ENCODE results near the gene PLXND1. TPM values are rescaled to one million over a fixed set of nuclear protein-coding genes. Genes with fewer than 3 reads are reported as not detected.
A peak's percentile ranks its signal among the peaks of the same experiment; 100 is the strongest.

PLXND1 gene
- total and polyA plus RNA-seq, 8 donors = 15.5 to 66.2 (median 28.5) TPM

DNA sequence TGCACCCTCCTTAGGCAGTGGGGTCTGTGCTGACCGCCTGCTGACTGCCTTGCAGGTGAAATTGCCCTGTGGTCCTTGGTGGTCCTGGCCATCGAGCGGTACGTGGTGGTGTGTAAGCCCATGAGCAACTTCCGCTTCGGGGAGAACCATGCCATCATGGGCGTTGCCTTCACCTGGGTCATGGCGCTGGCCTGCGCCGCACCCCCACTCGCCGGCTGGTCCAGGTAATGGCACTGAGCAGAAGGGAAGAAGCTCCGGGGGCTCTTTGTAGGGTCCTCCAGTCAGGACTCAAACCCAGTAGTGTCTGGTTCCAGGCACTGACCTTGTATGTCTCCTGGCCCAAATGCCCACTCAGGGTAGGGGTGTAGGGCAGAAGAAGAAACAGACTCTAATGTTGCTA, 75.7 kb downstream of the PLXND1 start:
- no peak overlapping the region for H3K27ac ChIP-seq
- no peak for FAIRE-seq
- no peaks in the 10 kb centered on the region for H3K9me3 ChIP-seq
- ATAC-seq = no peak
- H3K4me3 ChIP-seq = no peak overlapping the region
- TF ChIP-seq, protein P1, sequence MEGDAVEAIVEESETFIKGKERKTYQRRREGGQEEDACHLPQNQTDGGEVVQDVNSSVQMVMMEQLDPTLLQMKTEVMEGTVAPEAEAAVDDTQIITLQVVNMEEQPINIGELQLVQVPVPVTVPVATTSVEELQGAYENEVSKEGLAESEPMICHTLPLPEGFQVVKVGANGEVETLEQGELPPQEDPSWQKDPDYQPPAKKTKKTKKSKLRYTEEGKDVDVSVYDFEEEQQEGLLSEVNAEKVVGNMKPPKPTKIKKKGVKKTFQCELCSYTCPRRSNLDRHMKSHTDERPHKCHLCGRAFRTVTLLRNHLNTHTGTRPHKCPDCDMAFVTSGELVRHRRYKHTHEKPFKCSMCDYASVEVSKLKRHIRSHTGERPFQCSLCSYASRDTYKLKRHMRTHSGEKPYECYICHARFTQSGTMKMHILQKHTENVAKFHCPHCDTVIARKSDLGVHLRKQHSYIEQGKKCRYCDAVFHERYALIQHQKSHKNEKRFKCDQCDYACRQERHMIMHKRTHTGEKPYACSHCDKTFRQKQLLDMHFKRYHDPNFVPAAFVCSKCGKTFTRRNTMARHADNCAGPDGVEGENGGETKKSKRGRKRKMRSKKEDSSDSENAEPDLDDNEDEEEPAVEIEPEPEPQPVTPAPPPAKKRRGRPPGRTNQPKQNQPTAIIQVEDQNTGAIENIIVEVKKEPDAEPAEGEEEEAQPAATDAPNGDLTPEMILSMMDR (IDR thresholded peaks at IDR 0.05) = no peak
- H3K36me3 ChIP-seq = no peaks in the 10 kb centered on the region
- no peaks in the 10 kb centered on the region for H3K27me3 ChIP-seq
- DNase-seq = peak in 1 of 6 donors; percentile 24
- WGBS, 2 donors = 92 to 93% methylated on average over 13 of the region's 13 CpGs
- intact Hi-C loops (cut with DNase I) = no loop called here
- no peaks in the 10 kb centered on the region for H3K4me1 ChIP-seq

DNA sequence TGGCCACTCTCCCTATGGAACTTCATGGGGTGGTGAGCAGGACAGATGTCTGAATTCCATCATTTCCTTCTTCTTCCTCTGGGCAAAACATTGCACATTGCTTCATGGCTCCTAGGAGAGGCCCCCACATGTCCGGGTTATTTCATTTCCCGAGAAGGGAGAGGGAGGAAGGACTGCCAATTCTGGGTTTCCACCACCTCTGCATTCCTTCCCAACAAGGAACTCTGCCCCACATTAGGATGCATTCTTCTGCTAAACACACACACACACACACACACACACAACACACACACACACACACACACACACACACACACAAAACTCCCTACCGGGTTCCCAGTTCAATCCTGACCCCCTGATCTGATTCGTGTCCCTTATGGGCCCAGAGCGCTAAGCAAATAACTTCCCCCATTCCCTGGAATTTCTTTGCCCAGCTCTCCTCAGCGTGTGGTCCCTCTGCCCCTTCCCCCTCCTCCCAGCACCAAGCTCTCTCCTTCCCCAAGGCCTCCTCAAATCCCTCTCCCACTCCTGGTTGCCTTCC, 76.2 kb downstream of the PLXND1 start:
- Histone ChIP-seq H3K27ac (no peak overlapping the region), H3K9me3 (no peaks in the 10 kb centered on the region), H3K4me1 (no peaks in the 10 kb centered on the region), H3K27me3 (no peaks in the 10 kb centered on the region), H3K36me3 (no peaks in the 10 kb centered on the region), H3K4me3 (no peak overlapping the region)
- no peak for FAIRE-seq
- WGBS, 2 donors = 34 to 41% methylated on average over 6 of the region's 6 CpGs
- TF ChIP-seq, protein P1 (IDR thresholded peaks at IDR 0.05) = no peak
- intact Hi-C loops (cut with DNase I) = no loop called here
- peak in 1 of 4 donors; percentile 34 for ATAC-seq
- no peak for DNase-seq

DNA sequence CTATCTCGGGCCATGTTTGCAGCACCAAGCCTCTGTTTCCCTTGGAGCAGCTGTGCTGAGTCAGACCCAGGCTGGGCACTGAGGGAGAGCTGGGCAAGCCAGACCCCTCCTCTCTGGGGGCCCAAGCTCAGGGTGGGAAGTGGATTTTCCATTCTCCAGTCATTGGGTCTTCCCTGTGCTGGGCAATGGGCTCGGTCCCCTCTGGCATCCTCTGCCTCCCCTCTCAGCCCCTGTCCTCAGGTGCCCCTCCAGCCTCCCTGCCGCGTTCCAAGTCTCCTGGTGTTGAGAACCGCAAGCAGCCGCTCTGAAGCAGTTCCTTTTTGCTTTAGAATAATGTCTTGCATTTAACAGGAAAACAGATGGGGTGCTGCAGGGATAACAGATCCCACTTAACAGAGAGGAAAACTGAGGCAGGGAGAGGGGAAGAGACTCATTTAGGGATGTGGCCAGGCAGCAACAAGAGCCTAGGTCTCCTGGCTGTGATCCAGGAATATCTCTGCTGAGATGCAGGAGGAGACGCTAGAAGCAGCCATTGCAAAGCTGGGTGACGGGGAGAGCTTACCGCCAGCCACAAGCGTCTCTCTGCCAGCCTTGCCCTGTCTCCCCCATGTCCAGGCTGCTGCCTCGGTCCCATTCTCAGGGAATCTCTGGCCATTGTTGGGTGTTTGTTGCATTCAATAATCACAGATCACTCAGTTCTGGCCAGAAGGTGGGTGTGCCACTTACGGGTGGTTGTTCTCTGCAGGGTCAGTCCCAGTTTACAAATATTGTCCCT, 76.9 kb downstream of the PLXND1 start:
- TF ChIP-seq, protein P1 (IDR thresholded peaks at IDR 0.05) = no peak
- no peaks in the 10 kb centered on the region for H3K36me3 ChIP-seq
- no peak for FAIRE-seq

DNA sequence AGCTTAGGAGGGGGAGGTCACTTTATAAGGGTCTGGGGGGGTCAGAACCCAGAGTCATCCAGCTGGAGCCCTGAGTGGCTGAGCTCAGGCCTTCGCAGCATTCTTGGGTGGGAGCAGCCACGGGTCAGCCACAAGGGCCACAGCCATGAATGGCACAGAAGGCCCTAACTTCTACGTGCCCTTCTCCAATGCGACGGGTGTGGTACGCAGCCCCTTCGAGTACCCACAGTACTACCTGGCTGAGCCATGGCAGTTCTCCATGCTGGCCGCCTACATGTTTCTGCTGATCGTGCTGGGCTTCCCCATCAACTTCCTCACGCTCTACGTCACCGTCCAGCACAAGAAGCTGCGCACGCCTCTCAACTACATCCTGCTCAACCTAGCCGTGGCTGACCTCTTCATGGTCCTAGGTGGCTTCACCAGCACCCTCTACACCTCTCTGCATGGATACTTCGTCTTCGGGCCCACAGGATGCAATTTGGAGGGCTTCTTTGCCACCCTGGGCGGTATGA, 77.8 kb downstream of the PLXND1 start, which contains the start of gene RHO:
RHO (plus strand) TSS at position 51 of the 512 bp plus-strand sequence; CDS start at position 146, 95 bp downstream.
- intact Hi-C loops (cut with DNase I) = no loop called here
- peak in 1 of 6 donors; percentile 36 for DNase-seq
- H3K27me3 ChIP-seq = no peaks in the 10 kb centered on the region

More for the DNA sequence above, 76.9 kb downstream of the PLXND1 start:
- Histone ChIP-seq H3K27me3 (no peaks in the 10 kb centered on the region), H3K9me3 (no peaks in the 10 kb centered on the region), H3K4me1 (no peaks in the 10 kb centered on the region), H3K27ac (no peak overlapping the region), H3K4me3 (no peak overlapping the region)
- intact Hi-C loops (cut with DNase I) = no loop called here
- peak in 1 of 6 donors; percentile 43 for DNase-seq
- ATAC-seq = no peak
- WGBS, 2 donors = 80 to 81% methylated on average over 12 of the region's 12 CpGs

More for the DNA sequence above, 77.8 kb downstream of the PLXND1 start, which contains the start of gene RHO:
- FAIRE-seq (no peak), ATAC-seq (no peak)
- Histone ChIP-seq H3K4me1 (no peaks in the 10 kb centered on the region), H3K36me3 (no peaks in the 10 kb centered on the region), H3K4me3 (no peak within 1 kb of the TSS), H3K27ac (no peak within 1 kb of the TSS), H3K9me3 (no peaks in the 10 kb centered on the region)
- 90 to 97% methylated on average over 18 of the region's 18 CpGs for WGBS, 2 donors
- TF ChIP-seq, protein P1 (IDR thresholded peaks at IDR 0.05) = no peak

Measured in pancreas (tissue), 10 donors.